SKM-1 (cell line): Measurements from ENCODE around the gene PARP8.

ENCODE experiments used
- DNase-seq: peaks from one replicate; lab custom pipeline; 2025; ENCODE audit not compliant: unreplicated experiment; lab: John Stamatoyannopoulos, UW

The PARP8 gene

DNA sequence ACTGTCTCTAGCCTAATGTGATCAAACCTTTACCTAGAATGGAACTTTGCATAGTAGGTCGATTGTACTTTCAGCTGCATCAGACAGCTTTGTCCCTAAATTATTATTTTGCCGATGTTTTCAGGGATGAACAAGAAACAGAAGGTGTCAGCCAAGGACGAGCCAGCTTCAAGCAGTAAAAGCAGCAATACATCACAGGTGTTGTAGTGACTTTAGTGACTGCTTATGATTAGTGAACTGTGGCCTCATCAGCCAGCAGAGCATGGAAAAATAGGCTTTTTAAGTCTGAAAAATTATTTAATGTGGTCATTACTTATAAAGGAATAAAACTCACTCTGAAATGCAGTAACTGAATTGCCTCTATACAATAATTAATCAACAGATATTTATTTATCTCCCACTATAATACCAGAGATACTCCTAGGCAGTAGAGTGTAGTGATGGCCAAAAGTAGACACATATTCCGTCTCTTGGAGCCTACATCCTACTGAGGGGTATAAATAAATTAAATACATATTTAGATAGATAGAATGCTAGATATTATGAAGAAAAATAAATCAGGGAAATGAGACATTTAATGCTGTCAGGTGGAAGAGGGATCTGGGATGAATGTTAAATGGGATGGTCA, 166.3 kb downstream of the PARP8 start:
- no peak for DNase-seq

DNA sequence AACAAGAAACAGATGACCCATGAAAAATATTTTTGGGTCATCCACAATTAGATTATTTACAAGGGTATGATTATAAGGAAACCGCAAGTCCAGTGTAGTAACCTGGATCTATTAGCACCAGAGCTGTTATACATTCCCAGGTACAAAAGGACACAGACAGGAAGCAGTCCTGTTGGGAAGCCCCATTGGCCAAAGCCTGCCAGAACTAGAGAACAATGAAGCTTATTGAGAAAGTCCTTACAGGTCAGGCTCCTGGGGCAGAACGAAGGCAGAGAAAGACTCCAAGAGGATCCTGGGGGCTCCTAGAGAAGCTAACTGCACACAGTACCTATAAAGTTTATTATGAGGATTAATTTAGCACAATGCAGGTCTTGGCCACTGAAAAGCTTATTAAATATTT, 169.9 kb downstream of the PARP8 start:
- no peak for DNase-seq

DNA sequence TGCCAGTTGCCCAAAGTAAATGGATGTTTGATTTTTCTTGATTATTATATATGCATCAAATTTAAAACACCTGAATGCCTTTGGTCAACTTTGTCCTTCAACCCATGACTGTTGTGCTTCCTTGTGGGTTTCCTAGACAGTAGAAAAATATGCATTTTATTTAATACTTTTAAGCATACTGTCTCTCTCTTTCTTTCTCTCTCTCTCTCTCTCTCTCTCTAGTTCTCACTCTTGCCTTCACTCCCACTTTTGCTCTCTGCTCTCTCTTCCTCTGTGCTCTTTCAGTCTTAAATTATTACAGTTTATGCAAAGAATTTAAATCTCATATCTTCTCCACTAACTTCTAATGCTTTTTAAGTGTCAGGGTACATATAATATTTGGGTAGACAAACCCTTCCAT, 173.0 kb downstream of the PARP8 start:
- no peak for DNase-seq

DNA sequence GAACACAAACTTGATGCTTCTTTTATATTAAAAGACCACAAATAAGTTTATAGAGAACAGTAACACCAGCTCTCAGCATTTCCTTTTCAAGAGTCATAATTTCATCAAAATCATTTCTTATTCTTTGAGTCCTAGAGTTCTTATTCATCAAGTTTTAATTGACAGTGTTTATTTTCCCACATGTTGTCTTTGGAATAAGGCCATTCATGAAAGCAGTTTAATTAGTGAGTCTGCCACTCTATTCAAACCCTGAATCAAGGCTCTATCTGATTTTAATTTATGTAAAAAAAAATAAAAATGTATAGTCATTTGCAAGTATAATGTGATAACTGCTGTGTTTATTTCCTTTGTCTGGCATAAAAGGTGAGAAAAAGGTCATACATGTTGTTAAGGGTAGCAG, 176.7 kb downstream of the PARP8 start:
- DNase-seq = no peak

DNA sequence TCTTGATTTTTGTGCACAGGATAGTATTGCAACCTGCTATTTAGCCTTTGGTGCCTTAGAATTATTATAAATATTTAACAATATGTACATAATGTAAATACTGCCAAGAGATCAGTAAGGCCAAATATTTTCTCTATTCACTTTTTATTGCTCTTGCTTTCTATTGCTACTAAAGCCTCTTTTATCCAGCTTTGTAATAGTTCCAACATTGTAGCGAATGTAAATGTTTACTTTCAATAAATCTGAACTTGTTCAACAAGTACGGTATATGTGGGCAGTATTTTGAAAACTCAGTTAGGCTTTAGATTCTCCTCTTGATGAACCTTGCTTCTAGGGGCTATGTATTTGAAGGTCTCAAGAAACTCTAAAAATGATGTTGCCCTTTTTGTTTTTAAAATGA, 179.8 kb downstream of the PARP8 start:
- no peak for DNase-seq

DNA sequence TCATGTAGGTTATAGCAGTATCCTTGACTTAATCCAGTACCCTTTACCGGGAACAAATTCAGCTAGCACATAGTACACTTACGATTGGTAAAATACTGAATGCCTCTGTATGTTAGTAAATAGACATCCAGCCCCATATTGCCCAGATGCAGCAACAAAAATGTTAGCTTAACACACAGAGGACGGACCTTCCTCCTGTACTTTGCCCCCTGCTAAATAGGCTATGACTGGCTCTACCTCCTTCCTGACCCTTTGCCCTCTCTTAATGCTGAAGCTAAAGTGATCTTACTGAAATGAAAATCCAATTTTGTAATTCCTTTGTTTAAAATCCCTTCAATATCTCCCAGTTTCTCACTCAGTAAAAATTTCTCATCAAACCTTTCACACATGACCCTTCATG, 183.1 kb downstream of the PARP8 start:
- no peak for DNase-seq

DNA sequence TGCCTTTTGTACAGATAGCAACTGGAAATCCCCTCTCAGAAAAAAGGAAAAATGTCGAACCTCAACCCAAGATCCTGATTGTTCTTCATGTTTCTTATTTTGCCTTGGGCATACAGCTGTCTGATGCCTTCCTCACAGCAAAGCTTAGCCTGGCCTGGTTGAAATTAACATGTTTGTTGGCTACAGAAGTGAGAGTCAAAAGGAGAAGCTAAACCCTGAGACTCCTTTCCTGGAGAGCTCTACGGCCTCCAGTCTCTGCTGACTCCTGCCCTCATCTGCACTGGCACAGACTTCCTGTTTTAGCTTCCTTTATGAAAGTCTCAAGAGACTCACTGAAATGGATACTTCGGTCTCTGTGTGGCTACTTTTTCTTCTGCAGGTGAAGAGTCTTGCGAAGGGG, 186.7 kb downstream of the PARP8 start:
- peak; percentile 67 for DNase-seq

DNA sequence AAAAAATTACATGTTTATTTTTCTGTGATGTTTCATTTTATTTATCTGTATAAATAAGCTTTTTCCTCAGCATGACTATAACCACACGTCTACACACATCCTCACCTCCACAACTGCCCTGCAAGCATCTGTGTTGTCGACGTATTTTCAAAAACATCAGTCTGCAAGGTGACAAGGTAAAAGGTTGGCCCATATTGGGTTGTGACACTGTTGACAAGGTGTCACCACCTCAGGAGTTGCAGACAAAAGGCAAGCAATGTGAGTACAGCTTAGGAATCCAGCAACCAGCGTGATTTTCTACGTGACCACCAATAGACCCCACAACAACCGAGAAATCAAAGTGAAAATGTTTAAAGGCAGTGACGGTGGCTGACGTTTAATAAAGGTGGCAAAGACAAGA, 187.6 kb downstream of the PARP8 start:
- no peak for DNase-seq

DNA sequence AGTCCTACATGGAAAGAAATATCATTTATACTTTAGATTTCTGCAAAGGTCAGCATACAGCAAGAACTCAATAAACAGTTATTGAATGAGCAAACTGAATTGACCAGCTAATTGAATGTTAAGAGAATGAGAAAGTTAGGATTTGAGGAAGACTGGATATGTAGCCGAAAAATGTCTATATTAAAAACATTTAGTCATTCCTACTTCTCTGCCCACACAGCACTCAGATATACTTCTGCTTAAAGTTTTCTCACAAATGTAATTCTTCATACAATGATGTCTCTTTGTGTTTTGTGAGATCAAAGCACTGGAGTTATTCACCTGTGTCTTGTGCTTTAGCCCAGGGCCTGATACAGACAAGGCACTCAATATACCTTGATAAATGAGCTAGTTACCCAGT, 188.6 kb downstream of the PARP8 start:
- no peak for DNase-seq

DNA sequence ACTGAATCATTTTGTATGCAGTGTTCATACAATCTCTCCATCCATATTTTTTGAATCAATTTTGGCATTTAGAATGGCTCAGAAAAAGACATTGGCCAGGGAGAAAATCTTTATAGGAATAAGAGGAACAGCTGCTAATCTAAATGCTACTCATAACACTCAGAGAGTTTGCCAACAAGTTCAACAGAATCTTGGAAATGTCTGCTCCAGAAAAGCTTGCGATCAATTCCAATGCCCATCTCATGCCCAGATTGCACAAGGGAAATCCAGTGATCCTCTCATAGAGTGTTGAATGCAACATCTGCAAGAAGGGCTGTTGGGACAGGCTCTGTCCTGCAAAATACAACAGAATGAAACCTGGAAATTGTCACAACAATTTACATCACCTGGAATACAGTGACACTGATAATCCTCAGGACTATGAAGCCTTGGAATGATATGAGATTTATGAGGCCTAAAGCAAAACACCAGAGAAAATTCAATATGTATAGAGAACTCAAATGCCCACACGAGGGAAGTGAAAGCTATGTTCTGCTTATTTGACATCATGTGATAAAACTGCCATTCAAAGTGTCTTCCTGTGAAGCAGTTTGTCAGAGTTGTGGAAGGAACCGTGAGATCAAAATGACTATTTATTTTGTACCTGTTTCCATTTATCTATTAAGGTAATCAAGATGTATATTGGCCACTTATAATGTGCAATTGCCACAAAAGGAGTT, 190.1 kb downstream of the PARP8 start:
- no peak for DNase-seq

DNA sequence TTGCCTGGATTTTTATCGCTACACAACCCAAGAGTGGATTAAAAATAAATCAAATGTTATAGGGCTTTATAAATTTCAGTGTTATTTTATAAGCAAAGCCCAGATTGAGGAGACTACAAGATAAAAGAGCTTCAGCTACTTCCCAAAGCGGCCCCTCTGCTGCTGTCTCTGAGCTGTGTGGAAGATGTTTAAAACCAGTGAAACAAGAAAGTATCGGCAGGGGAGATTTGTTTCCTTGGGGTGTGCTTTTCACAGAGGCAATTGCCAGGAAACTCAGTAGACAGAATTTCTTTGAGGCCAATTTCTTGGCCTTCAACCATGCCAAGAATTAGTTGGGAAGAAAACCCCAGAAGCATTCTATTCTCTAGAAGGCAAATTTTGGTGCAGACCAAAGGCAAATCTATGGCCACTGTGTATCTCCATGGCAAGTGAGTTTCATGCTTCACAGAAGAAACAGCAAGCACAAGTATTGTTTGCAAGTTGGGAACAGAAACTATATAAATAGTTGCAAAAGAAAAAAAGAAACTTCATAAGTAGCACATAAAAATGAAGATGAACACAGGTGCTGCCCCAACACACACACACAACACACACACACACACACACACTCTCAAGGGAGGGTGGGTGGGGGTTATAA, 197.2 kb downstream of the PARP8 start:
- no peak for DNase-seq

DNA sequence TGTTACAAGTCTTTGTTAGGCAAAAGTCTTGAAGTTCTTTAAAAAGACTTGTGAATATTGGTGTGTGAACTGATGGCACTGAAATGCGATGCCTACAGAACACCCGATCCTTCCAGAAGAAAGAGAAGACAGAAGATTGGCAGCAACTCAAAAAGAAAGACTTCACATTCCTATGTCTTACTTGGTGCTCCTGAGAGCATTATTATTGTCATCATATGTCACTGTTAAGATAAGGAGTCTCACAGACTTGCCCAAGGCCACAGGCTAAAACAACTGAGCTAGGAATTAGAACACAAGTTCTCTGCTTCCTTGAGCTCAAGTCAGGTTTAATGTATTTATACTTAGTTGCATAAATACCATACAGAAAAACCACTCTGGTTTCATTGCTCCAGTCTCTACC, 198.0 kb downstream of the PARP8 start:
- DNase-seq = no peak

DNA sequence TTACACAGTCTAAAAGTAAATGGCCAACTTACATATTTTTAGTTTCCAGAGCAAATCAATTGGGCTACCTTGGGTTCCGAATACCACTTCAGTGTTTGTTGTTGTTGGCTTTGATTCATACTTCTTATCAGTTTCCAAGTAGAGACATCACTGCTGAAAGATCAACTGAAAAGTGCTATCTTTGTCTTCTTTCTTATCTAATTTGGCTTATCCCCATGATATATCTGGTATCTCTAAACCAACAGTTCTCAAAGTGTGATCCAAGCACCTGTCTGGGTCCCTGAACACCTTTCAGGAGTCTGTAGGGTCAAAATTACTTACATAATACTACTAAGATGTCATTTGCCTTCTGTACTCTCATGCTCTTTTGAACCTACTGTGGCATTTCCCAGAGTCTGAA, 200.0 kb downstream of the PARP8 start:
- DNase-seq = no peak

DNA sequence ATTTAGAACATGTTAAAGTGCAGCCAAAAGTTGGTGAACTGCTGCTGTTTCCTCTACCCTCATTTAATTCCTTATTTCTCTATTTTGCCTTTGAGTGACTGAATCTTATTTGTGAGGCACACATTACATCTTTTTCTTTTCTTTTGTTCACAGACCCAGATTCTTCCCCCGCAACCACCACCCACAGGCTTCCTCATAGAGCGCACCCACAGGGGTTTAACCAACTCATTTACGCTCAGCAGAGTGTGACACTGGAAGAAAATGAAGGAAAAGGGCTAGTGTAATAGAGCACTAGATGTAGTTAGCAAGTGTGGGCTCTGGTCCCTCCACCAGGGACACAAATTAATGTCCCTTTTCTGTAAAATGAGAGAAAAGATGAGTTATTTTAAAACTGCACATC, 200.7 kb downstream of the PARP8 start:
- DNase-seq = no peak

DNA sequence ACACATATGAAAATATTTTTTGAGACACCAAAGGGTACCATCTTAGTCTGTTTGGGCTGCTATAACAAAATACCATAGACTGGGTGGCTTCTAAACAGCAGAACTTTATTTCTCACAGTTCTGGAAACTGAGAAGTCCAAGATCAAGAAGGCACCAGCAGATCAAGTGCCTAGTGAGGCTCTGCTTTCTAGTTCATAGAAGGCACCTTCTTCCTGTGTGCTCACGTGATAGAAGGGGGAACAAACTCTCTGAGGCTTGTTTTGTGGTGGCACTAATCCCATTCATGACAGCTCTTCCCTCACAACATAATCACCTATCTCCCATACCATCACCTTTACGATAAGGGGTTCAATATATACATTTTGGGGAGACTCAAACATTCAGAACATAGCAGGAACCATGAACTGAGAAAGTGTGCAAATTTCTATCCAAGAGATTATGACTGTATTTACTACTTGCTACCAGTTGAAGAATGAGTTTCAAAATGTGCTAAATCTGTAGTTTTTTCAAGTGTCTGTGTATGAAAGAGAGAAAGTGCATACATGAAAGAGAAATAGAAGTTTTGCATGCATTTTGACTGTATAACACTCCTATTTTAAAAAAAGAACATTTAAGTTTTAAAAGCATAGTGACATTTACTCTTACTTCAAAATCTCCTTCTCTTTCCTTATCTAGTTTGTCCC, 207.3 kb downstream of the PARP8 start:
- DNase-seq = no peak

DNA sequence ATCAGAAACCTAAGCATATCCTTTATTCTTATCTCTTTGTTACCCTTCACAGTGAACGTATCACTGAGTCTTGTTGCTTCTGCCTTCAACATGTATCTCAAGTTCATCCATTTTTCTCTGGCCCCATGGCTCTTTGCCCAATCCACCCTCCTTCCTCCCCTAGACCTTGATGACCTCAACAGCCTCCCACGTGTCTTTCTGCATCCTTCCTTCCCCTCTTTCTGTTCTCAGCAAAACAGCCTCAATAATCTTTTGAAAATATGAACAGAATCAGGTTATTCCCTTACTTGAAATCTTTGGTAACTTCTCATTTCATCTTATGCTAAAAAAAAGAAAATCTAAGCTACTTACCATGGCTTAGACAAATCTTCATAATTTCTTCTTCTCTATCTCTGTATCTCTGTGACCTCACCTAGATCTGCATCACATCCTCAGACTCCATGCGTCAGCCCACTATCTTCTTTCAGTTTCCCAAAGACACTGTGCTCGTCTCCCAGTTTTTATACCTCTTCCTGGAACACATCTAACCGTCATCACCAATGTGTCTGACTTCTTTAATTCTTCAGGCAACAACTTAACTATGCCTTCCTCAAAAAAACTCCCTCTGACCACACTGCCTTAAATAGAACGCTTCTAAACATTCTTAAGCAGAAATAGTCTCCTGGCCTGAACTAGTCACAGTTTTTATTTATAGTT, 208.0 kb downstream of the PARP8 start:
- DNase-seq = no peak

DNA sequence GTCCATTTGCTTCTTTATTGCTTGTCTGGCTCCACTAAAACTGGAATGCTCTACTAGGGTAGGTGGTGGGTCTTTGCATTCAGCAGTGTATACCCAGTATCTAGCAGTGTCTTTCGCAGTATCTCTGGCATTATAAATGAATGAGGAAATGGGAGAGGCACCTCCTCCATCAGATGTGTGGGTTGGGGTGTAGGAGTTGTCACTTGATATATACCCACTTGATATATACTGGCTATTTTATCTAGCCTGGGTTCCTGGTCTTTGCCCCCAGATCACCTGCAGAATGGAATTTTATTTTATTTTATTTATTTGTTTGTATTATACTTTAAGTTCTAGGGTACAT, 208.5 kb downstream of the PARP8 start:
- DNase-seq = no peak

DNA sequence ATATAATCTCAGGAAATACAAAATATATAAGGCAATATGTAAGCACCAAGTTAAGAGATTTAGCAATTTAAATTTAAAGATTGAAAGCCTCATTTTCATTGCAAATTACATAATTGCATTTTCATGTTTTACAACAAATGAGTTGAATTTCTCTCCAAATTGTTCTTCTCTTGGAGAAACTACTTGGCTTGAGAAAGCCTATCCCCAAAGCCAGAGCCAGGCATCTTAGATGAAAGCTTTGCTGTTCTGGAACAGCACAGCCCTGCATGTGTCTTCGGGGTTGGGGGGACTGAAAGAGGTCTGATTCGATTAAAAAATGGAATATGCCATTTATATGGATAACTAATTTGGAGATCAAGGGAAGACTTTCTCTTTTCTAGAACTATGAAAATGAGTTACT, 212.0 kb downstream of the PARP8 start:
- DNase-seq = no peak

DNA sequence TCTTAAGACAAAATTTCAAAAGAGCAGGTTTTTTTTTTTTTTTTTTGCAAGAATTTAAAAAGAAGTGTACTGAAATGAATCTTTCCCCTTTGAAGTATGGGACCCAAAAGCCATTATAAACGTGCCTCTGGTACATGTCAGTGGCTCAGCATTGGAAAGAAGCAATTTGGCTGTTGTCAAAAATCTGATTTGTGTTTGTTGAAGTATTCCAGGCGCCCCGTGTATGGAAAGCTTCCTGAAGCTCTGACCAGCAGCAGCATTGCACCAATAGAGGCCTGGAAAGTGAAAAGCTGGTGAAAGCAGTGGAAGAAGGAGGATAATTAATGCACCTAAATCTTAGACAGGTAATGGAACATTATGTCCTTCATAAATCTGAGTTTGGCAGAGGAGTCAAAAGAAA, 215.0 kb downstream of the PARP8 start:
- DNase-seq = no peak

DNA sequence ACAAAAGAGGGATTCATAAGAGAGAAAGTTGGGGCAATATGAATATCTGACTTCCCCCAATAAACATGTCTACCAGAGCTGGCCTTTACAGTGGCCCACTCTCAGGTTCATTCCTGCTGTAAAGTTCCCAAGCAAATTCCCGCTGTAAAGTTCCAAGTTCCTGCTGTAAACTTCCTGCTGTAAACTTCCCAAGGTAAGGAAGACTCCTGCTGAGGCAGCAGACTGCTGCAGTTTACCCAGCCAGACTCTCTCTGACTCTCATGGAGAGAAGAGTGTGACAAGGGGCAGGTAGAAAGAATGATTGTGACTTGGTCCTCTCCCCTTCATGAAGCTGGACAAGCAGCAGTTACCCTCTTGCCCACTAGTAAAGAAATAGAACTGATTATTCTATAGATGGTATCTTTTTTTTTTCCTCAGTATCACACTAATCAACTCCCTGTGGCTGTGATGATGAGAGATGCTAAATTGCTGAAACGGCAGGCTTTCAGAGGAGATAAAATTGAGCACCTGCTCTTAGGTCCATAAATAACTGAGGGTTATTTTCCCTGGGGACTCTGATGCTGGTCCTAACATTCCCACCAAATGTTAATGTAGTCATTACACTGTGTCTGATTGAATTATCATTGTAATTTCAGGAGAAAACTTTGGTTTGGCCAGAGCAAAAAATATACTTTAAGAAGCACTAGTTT, 220.4 kb downstream of the PARP8 start:
- DNase-seq = no peak
